GM18861 (cell line): ENCODE measurements around the gene COQ8B.
A peak's percentile ranks its signal among the peaks of the same experiment; 100 is the strongest.

Experiments
- ATAC-seq: cut with Tn5 transposase; IDR thresholded peaks from one replicate; pipeline ENCODE4 v1.9.1; 2021; ENCODE audit not compliant: unreplicated experiment

COQ8B gene

GRCh38 chr19:40693150-40693788 lies 23.4 kb downstream of the COQ8B start:
- ATAC-seq = no peak

GRCh38 chr19:40692212-40692551 lies 24.5 kb downstream of the COQ8B start:
- ATAC-seq = no peak

GRCh38 chr19:40691421-40692211 lies 25.1 kb downstream of the COQ8B start:
- ATAC-seq = no peak

- peak; percentile 39 for ATAC-seq
These were observed 25.8 kb downstream of the COQ8B start for GRCh38 chr19:40690693-40691420.

- no peak for ATAC-seq
These were observed 26.5 kb downstream of the COQ8B start, which contains the start of gene NUMBL for GRCh38 chr19:40690050-40690692. NUMBL (minus strand) TSS chr19:40690651; CDS start chr19:40690483, 168 bp downstream.

GRCh38 chr19:40689339-40690049 lies 27.2 kb downstream of the COQ8B start:
- ATAC-seq = no peak

GRCh38 chr19:40688987-40689338 lies 27.7 kb downstream of the COQ8B start:
- no peak for ATAC-seq

GRCh38 chr19:40688309-40688708 lies 28.4 kb downstream of the COQ8B start:
- no peak for ATAC-seq

- ATAC-seq = no peak
These were observed 29.1 kb downstream of the COQ8B start for GRCh38 chr19:40687525-40688016.

GRCh38 chr19:40686882-40687524 lies 29.7 kb downstream of the COQ8B start:
- ATAC-seq = no peak

GRCh38 chr19:40685563-40685962 lies 31.1 kb downstream of the COQ8B start:
- ATAC-seq = no peak

- ATAC-seq = no peak
These were observed 31.6 kb downstream of the COQ8B start for GRCh38 chr19:40685016-40685526.

- ATAC-seq = no peak
These were observed 32.4 kb downstream of the COQ8B start for GRCh38 chr19:40684280-40684679.

GRCh38 chr19:40683437-40683836 lies 33.2 kb downstream of the COQ8B start:
- no peak for ATAC-seq

GRCh38 chr19:40682431-40682964 lies 34.2 kb downstream of the COQ8B start:
- no peak for ATAC-seq

- no peak for ATAC-seq
These were observed 35.6 kb downstream of the COQ8B start for GRCh38 chr19:40681039-40681438.

GRCh38 chr19:40677156-40677555 lies 39.5 kb downstream of the COQ8B start:
- no peak for ATAC-seq

GRCh38 chr19:40674291-40674690 lies 42.4 kb downstream of the COQ8B start:
- no peak for ATAC-seq

- ATAC-seq = no peak
These were observed 43.3 kb downstream of the COQ8B start for GRCh38 chr19:40673397-40673796.
